NCI-H2196 treated with DMSO at 0.1 percent for 48 hours (cell line): ENCODE results near the gene ITPKC.
A peak's percentile ranks its signal among the peaks of the same experiment; 100 is the strongest.

Experiments
- DNase-seq: peaks from one replicate; lab custom pipeline; 2025; ENCODE audit not compliant: unreplicated experiment; lab: John Stamatoyannopoulos, UW

ITPKC gene

GRCh38 chr19:40739030-40739839 is 22.3 kb downstream of the ITPKC start:
- DNase-seq, result no peak

- no peak for DNase-seq
Observed at GRCh38 chr19:40739871-40740703, 23.2 kb downstream of the ITPKC start.

- DNase-seq, result no peak
Observed at GRCh38 chr19:40740747-40741146, 23.8 kb downstream of the ITPKC start.

GRCh38 chr19:40741527-40742390 is 24.8 kb downstream of the ITPKC start:
- DNase-seq, result no peak

GRCh38 chr19:40742477-40742876 is 25.6 kb downstream of the ITPKC start:
- DNase-seq, result no peak

- DNase-seq, result no peak
Observed at GRCh38 chr19:40742886-40743285, 26.0 kb downstream of the ITPKC start.

GRCh38 chr19:40743926-40744325 is 27.0 kb downstream of the ITPKC start:
- DNase-seq, result no peak

GRCh38 chr19:40744554-40745401 is 27.9 kb downstream of the ITPKC start:
- DNase-seq, result no peak

- no peak for DNase-seq
Observed at GRCh38 chr19:40745402-40745780, 28.5 kb downstream of the ITPKC start.

- DNase-seq, result no peak
Observed at GRCh38 chr19:40747536-40747935, 30.6 kb downstream of the ITPKC start.

- DNase-seq, result peak; percentile 98
Observed at GRCh38 chr19:40750058-40750873, 33.4 kb downstream of the ITPKC start, which contains the start of gene ACTMAP. Gene ACTMAP, minus strand, starts transcription at chr19:40750477. Its CDS starts 674 bp downstream, at chr19:40749803.

- peak; percentile 92 for DNase-seq
Observed at GRCh38 chr19:40750874-40751537, 34.1 kb downstream of the ITPKC start, which contains the start of gene SNRPA. Gene SNRPA, plus strand, starts transcription at chr19:40751203. Its CDS starts 206 bp downstream, at chr19:40751409.

GRCh38 chr19:40752257-40752781 is 35.4 kb downstream of the ITPKC start:
- no peak for DNase-seq

GRCh38 chr19:40754611-40755247 is 37.8 kb downstream of the ITPKC start:
- no peak for DNase-seq

GRCh38 chr19:40755248-40755624 is 38.3 kb downstream of the ITPKC start:
- DNase-seq, result no peak

GRCh38 chr19:40755791-40756190 is 38.9 kb downstream of the ITPKC start:
- DNase-seq, result no peak

- no peak for DNase-seq
Observed at GRCh38 chr19:40756502-40757110, 39.7 kb downstream of the ITPKC start.

- no peak for DNase-seq
Observed at GRCh38 chr19:40758491-40758890, 41.6 kb downstream of the ITPKC start.
